ENCODE results near the gene PDE6D.

GRCh38 chr2:231707625-231707926, 73.5 kb downstream of the PDE6D start:
- TF ChIP-seq, protein P1, sequence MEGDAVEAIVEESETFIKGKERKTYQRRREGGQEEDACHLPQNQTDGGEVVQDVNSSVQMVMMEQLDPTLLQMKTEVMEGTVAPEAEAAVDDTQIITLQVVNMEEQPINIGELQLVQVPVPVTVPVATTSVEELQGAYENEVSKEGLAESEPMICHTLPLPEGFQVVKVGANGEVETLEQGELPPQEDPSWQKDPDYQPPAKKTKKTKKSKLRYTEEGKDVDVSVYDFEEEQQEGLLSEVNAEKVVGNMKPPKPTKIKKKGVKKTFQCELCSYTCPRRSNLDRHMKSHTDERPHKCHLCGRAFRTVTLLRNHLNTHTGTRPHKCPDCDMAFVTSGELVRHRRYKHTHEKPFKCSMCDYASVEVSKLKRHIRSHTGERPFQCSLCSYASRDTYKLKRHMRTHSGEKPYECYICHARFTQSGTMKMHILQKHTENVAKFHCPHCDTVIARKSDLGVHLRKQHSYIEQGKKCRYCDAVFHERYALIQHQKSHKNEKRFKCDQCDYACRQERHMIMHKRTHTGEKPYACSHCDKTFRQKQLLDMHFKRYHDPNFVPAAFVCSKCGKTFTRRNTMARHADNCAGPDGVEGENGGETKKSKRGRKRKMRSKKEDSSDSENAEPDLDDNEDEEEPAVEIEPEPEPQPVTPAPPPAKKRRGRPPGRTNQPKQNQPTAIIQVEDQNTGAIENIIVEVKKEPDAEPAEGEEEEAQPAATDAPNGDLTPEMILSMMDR (conservative IDR thresholded peaks at IDR 0.05; ENCODE audit: low read depth, low read length): no peak
- TF ChIP-seq EZH2 (IDR thresholded peaks at IDR 0.05; ENCODE audit: low read length, unreplicated experiment) (no peak), EZH2phosphoT487 (IDR thresholded peaks at IDR 0.05; ENCODE audit: borderline replicate concordance, low read length) (no peak)

All from PC-3 (cell line).